Mucosa of gallbladder (tissue), 1 donor: ENCODE measurements around the gene SFT2D1. TPM values are rescaled to one million over a fixed set of nuclear protein-coding genes. Genes with fewer than 3 reads are reported as not detected.
A peak's percentile ranks its signal among the peaks of the same experiment; 100 is the strongest.
"Not testable (repeated sequence)": the region's sequence is repeated elsewhere in the genome, so short reads cannot be mapped to it uniquely, and the experiment has no call there.

Experiments used
- DNase-seq: peaks from one replicate; pipeline ENCODE4 v3.0.0-alpha.2; 2020; ENCODE audit warnings: low spot score
- total RNA-seq: library from RNA; stranded (reverse); gene quantifications from one replicate; pipeline ENCODE4 v1.2.1, GENCODE V29; 2021
- donor health status: DM: no; HTN: no; CAD: no.

SFT2D1 gene
- total RNA-seq, 1 donor from 2014 or later = 43.9 TPM

GRCh38 chr6:166364456-166364855 lies 22.1 kb upstream of the SFT2D1 start:
- no peak for DNase-seq

- not testable (repeated sequence) for DNase-seq
Measured at GRCh38 chr6:166362427-166362826, 20.1 kb upstream of the SFT2D1 start.

GRCh38 chr6:166361077-166361429 lies 18.7 kb upstream of the SFT2D1 start:
- no peak for DNase-seq

GRCh38 chr6:166360243-166361076 lies 18.1 kb upstream of the SFT2D1 start:
- DNase-seq = no peak

- no peak for DNase-seq
Measured at GRCh38 chr6:166355552-166355951, 13.2 kb upstream of the SFT2D1 start.

- no peak for DNase-seq
Measured at GRCh38 chr6:166354965-166355364, 12.6 kb upstream of the SFT2D1 start.

GRCh38 chr6:166354143-166354542 lies 11.8 kb upstream of the SFT2D1 start:
- DNase-seq = no peak

GRCh38 chr6:166353507-166353906 lies 11.2 kb upstream of the SFT2D1 start:
- no peak for DNase-seq

GRCh38 chr6:166352923-166353322 lies 10.6 kb upstream of the SFT2D1 start:
- no peak for DNase-seq

GRCh38 chr6:166351715-166352285 lies 9.5 kb upstream of the SFT2D1 start:
- DNase-seq = peak; percentile 48

GRCh38 chr6:166348305-166348949 lies 6.1 kb upstream of the SFT2D1 start:
- no peak for DNase-seq

GRCh38 chr6:166346965-166347364 lies 4.6 kb upstream of the SFT2D1 start:
- no peak for DNase-seq

GRCh38 chr6:166346449-166346848 lies 4.1 kb upstream of the SFT2D1 start:
- no peak for DNase-seq

GRCh38 chr6:166345672-166346071 lies 3.3 kb upstream of the SFT2D1 start:
- DNase-seq = not testable (repeated sequence)

GRCh38 chr6:166344921-166345320 lies 2.6 kb upstream of the SFT2D1 start:
- DNase-seq = not testable (repeated sequence)

- DNase-seq = no peak
Measured at GRCh38 chr6:166344240-166344639, 1.9 kb upstream of the SFT2D1 start.

GRCh38 chr6:166343150-166343487 lies 774 bp upstream of the SFT2D1 start:
- DNase-seq = no peak

- DNase-seq = no peak
Measured at GRCh38 chr6:166341977-166342348, 382 bp downstream of the SFT2D1 start.

- DNase-seq = no peak
Measured at GRCh38 chr6:166341464-166341863, 881 bp downstream of the SFT2D1 start.

- no peak for DNase-seq
Measured at GRCh38 chr6:166338854-166339253, 3.5 kb downstream of the SFT2D1 start.

GRCh38 chr6:166336847-166337246 lies 5.5 kb downstream of the SFT2D1 start:
- DNase-seq = no peak

GRCh38 chr6:166335378-166336302 lies 6.7 kb downstream of the SFT2D1 start:
- DNase-seq = no peak
